Gastroesophageal sphincter (tissue), 4 donors: ENCODE results near the gene LRRC3. TPM values are rescaled to one million over a fixed set of nuclear protein-coding genes. Genes with fewer than 3 reads are reported as not detected.

Source experiments
- ATAC-seq: fragments of 150-250 bp; one replicate; pipeline ENCODE4 v1.9.1; 2016; ENCODE audit warnings: mild to moderate bottlenecking, moderate library complexity
- H3K27ac ChIP-seq, 4 donors: fragments of 200-600 bp; sonication (generic) in 3 of 4; 1 replicate in 3 of 4; 2 replicates in 1 of 4; pipeline ENCODE4 v1.5.1; 2016 to 2019
- H3K27me3 ChIP-seq: fragments of 200-600 bp; sonication (generic); one replicate; pipeline ENCODE4 v1.5.1; 2019
- H3K36me3 ChIP-seq, 2 donors: fragments of 200-600 bp; sonication (generic); one replicate each; pipeline ENCODE4 v1.5.1; 2019; ENCODE audit warnings: control low read depth in 1 of 2
- H3K4me1 ChIP-seq, 3 donors: fragments of 200-600 bp; sonication (generic); 1 replicate in 2 of 3; 2 replicates in 1 of 3; pipeline ENCODE4 v1.5.1; 2016 to 2019; ENCODE audit warnings: control low read depth in 2 of 3
- H3K4me3 ChIP-seq, 2 donors: fragments of 200-600 bp; sonication (generic); one replicate each; pipeline ENCODE4 v1.5.1; 2019; ENCODE audit warnings: mild to moderate bottlenecking in 1 of 2, moderate library complexity in 1 of 2
- H3K9me3 ChIP-seq, 3 donors: fragments of 200-600 bp; sonication (generic); one replicate each; pipeline ENCODE4 v1.5.1; 2017 to 2019; ENCODE audit warnings: control low read depth in 2 of 3
- CTCF ChIP-seq, 4 experiments: fragments of 200-600 bp in 2 of 4; fragments of 450-650 bp in 2 of 4; sonication (generic) in 1 of 4; IDR thresholded peaks; one replicate each; pipeline ENCODE4 v1.5.1; 2017 to 2019; ENCODE audit warnings: antibody characterized with exemption in 4 of 4, mild to moderate bottlenecking in 2 of 4, moderate library complexity in 2 of 4
- EP300 ChIP-seq: sonication (generic); formaldehyde crosslinking; IDR thresholded peaks from one replicate; pipeline ENCODE4 v1.6.1; 2017; ENCODE audit warnings: antibody characterized with exemption, mild to moderate bottlenecking
- POLR2A ChIP-seq, 2 donors: fragments of 450-650 bp; IDR thresholded peaks; one replicate each; pipeline ENCODE4 v1.6.1; 2017; ENCODE audit warnings: antibody characterized with exemption in 2 of 2, mild to moderate bottlenecking in 2 of 2, moderate library complexity in 1 of 2
- POLR2AphosphoS5 ChIP-seq: sonication (generic); formaldehyde crosslinking; IDR thresholded peaks from one replicate; pipeline ENCODE4 v1.6.1; 2017; ENCODE audit warnings: antibody characterized with exemption
- WGBS, 2 donors: methylation state at CpG; one replicate each; pipeline ENCODE4 v1.1.5; 2018; ENCODE audit warnings: low coverage in 1 of 2; 5-methylcytosine and 5-hydroxymethylcytosine counted together
- total RNA-seq, 4 donors: library from RNA; depleted of rRNA; stranded (reverse); fragments of >200 nt; gene quantifications; one replicate each; pipeline ENCODE4 v1.1.0, GENCODE V29; 2016

Gene LRRC3
- total RNA-seq, 4 donors from 2014 or later, result 2.7 to 8.3 (median 6.7) TPM

GRCh38 chr21:44444286-44444931 is 10.9 kb upstream of the LRRC3 start:
- peaks cover 0 to 3% (median 0%) of the 10 kb centered on the region in 3 donors for H3K4me1 ChIP-seq

GRCh38 chr21:44445145-44445812 is 10.0 kb upstream of the LRRC3 start:
- 58 to 64% methylated on average over 11 to 18 of the region's 19 CpGs for WGBS, 2 donors
- TF ChIP-seq EP300 (no peak), POLR2AphosphoS5 (no peak), POLR2A (IDR thresholded peaks at IDR 0.05) (no peak)
- ATAC-seq, result no peak
- no peak overlapping the region for H3K4me3 ChIP-seq
- no peaks in the 10 kb centered on the region for H3K36me3 ChIP-seq
- H3K9me3 ChIP-seq, result peaks cover 0 to 5% (median 0%) of the 10 kb centered on the region in 3 donors
- no peaks in the 10 kb centered on the region for H3K4me1 ChIP-seq
- H3K27me3 ChIP-seq, result peaks cover 51% of the 10 kb centered on the region
- no peak overlapping the region for H3K27ac ChIP-seq

More at GRCh38 chr21:44444286-44444931, 10.9 kb upstream of the LRRC3 start:
- Histone ChIP-seq H3K27me3 (peaks cover 42% of the 10 kb centered on the region), H3K4me3 (no peak overlapping the region), H3K9me3 (peaks cover 0 to 5% (median 0%) of the 10 kb centered on the region in 3 donors), H3K36me3 (no peaks in the 10 kb centered on the region), H3K27ac (no peak overlapping the region)
- 40% methylated on average over 9 of the region's 21 CpGs; no CpG with 5 or more reads in 1 of the 2 donors for WGBS, 2 donors
- TF ChIP-seq POLR2AphosphoS5 (no peak), POLR2A (IDR thresholded peaks at IDR 0.05) (no peak), EP300 (no peak), CTCF (IDR thresholded peaks at IDR 0.05) (no peak)
- no peak for ATAC-seq

GRCh38 chr21:44448651-44449131 is 6.6 kb upstream of the LRRC3 start:
- Histone ChIP-seq H3K27me3 (peaks cover 41% of the 10 kb centered on the region), H3K36me3 (no peaks in the 10 kb centered on the region), H3K4me3 (no peak overlapping the region), H3K27ac (no peak overlapping the region), H3K4me1 (no peaks in the 10 kb centered on the region), H3K9me3 (peaks cover 0 to 16% (median 0%) of the 10 kb centered on the region in 3 donors)
- TF ChIP-seq CTCF (IDR thresholded peaks at IDR 0.05), result no peak
- WGBS, 2 donors, result 80% methylated on average over 4 of the region's 13 CpGs; no CpG with 5 or more reads in 1 of the 2 donors
- ATAC-seq, result no peak

GRCh38 chr21:44449473-44450363 is 5.6 kb upstream of the LRRC3 start:
- Histone ChIP-seq H3K4me3 (no peak overlapping the region), H3K9me3 (peaks cover 0 to 18% (median 0%) of the 10 kb centered on the region in 3 donors), H3K27ac (no peak overlapping the region), H3K27me3 (peaks cover 31% of the 10 kb centered on the region), H3K4me1 (peaks cover 0 to 2% (median 0%) of the 10 kb centered on the region in 3 donors), H3K36me3 (no peaks in the 10 kb centered on the region)
- ATAC-seq, result no peak
- WGBS, 2 donors, result 52 to 63% methylated on average over 7 to 8 of the region's 28 CpGs
- TF ChIP-seq EP300 (no peak), CTCF (IDR thresholded peaks at IDR 0.05) (no peak), POLR2A (IDR thresholded peaks at IDR 0.05) (no peak), POLR2AphosphoS5 (no peak)

GRCh38 chr21:44450402-44450801 is 4.9 kb upstream of the LRRC3 start:
- Histone ChIP-seq H3K36me3 (no peaks in the 10 kb centered on the region), H3K4me1 (peaks cover 0 to 6% (median 0%) of the 10 kb centered on the region in 3 donors), H3K27ac (no peak overlapping the region), H3K9me3 (peaks cover 0 to 20% (median 0%) of the 10 kb centered on the region in 3 donors), H3K27me3 (peaks cover 30% of the 10 kb centered on the region), H3K4me3 (no peak overlapping the region)
- ATAC-seq, result no peak
- WGBS, 2 donors, result 54 to 66% methylated on average over 4 to 9 of the region's 14 CpGs
- TF ChIP-seq CTCF (IDR thresholded peaks at IDR 0.05), result no peak
- no peak for TF ChIP-seq EP300
- no peak for TF ChIP-seq POLR2AphosphoS5
- no peak for TF ChIP-seq POLR2A (IDR thresholded peaks at IDR 0.05)
